Aorta (tissue), 5 donors: ENCODE data around the gene KCNH1. TPM values are rescaled to one million over a fixed set of nuclear protein-coding genes. Genes with fewer than 3 reads are reported as not detected.

ENCODE experiments used
- ATAC-seq: fragments of 200-7000 bp; cut with Tn5 transposase; one replicate; pipeline ENCODE4 v1.9.1; 2022; ENCODE audit warnings: moderate library complexity; ENCODE audit not compliant: low FRiP score
- DNase-seq, 2 donors: peaks; one replicate each; pipeline ENCODE4 v3.0.0-alpha.2; 2020
- H3K27ac ChIP-seq, 2 donors: one replicate each; pipeline ENCODE4 v1.5.1; 2013; ENCODE audit warnings: low read length in 2 of 2, mild to moderate bottlenecking in 2 of 2, moderate library complexity in 2 of 2, control low read depth in 1 of 2, inconsistent platforms in 1 of 2, low read depth in 1 of 2
- H3K27me3 ChIP-seq, 2 donors: one replicate each; pipeline ENCODE4 v1.6.1; 2013; ENCODE audit warnings: control low read depth in 1 of 2, low read length in 1 of 2, mild to moderate bottlenecking in 1 of 2, moderate library complexity in 1 of 2; ENCODE audit not compliant: insufficient read depth in 2 of 2, control insufficient read depth in 1 of 2
- H3K36me3 ChIP-seq, 2 donors: one replicate each; pipeline ENCODE4 v1.6.1; 2013; ENCODE audit warnings: control low read depth in 1 of 2, low read length in 1 of 2, mild to moderate bottlenecking in 1 of 2; ENCODE audit not compliant: insufficient read depth in 2 of 2, control insufficient read depth in 1 of 2
- H3K4me1 ChIP-seq, 2 donors: one replicate each; pipeline ENCODE4 v1.6.1; 2013; ENCODE audit warnings: low read length in 2 of 2, control low read depth in 1 of 2, mild to moderate bottlenecking in 1 of 2, moderate library complexity in 1 of 2; ENCODE audit not compliant: insufficient read depth in 2 of 2, control insufficient read depth in 1 of 2
- H3K4me3 ChIP-seq, 2 donors: one replicate each; pipeline ENCODE4 v1.5.1; 2013; ENCODE audit warnings: low read length in 2 of 2, control low read depth in 1 of 2, mild to moderate bottlenecking in 1 of 2
- H3K9me3 ChIP-seq: one replicate; pipeline ENCODE4 v1.6.1; 2013; ENCODE audit warnings: mild to moderate bottlenecking, low read length; ENCODE audit not compliant: control insufficient read depth
- WGBS, 2 donors: extraction: QIAGEN DNeasy Blood & Tissue Kit; methylation state at CpG; one replicate each; pipeline ENCODE4 v1.1.7; 2013; 5-methylcytosine and 5-hydroxymethylcytosine counted together
- intact Hi-C, 2 donors: fragments of 100-400 bp; cut with DNase I; formaldehyde crosslinking; loops; one replicate each; pipeline versions ENCODE4 v1.14.2 to v1.15.0; 2022
- polyA plus RNA-seq, 2 donors: library from polyadenylated mRNA; stranded (reverse); fragments of 200-250 nt; gene quantifications; one replicate each; pipeline ENCODE4 v1.2.3, GENCODE V29; 2013
- total RNA-seq, 2 donors: library from RNA; stranded (reverse); fragmentation: NEBNext Ultra II Directional; extraction: Animal tissue kit (Norgen Biotek cat#: 25700); gene quantifications; one replicate each; pipeline ENCODE4 v1.2.1, GENCODE V29; 2021
- donor health status: healthy with polysubstance abuse.
- donor health status: Bipolar disorder and iron deficiency.
- donor health status: DM: no; HTN: no; CAD: no.
- donor health status: DM: no; HTN: no; CAD: no.
- donor health status: DM: yes; HTN: yes; CAD: no.

The KCNH1 gene
- total and polyA plus RNA-seq, 4 donors, result 0.03 to 0.96 (median 0.19) TPM; not detected in 1

DNA sequence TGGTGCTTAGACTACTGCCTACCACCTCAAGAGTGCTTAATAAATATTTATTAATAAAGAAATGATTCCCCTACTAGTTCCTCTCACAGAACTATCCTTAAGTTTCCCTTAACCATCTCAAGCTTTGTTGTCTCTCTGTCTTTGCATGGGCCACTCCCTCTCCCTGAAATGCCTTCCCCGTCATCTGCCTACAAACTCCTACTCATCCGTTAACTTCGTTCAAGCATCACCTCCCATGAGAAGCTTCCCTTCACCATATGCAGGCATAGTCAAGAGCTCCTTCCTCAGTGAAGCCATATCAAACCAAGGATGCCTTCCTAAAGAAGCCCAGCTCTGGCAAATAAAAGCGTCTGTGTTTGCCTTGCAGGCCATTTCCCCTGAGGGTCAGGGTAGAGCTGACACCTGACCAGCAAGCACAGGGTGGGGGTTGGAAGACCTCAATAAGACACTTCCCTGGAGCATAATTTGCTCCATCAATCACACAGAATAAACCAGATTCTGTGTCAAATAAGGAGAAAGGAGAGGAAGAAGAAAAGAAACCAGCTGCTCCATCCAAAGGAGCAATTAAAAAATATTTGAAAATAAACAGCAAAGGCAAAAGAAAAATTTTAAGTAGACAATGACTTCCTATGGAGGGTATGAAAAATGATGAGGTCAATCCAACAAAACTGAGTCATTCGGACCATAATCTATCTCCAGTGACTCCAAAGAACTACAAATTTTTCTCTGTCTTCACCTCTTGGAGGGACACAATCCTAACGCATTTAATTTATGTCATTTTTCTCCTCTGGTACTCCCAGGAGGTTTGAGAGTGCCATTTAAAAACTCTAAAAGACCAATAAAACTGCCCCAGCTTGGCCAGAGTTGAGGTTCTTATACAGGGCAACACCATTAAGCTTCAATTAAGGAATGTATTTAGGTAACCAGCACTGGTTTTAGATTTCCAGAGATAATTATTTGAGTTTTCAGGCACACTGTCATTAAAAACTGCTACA, 303.6 kb downstream of the KCNH1 start:
- Histone ChIP-seq H3K4me3 (no peak overlapping the region), H3K4me1 (no peaks in the 10 kb centered on the region), H3K9me3 (no peaks in the 10 kb centered on the region), H3K36me3 (no peaks in the 10 kb centered on the region), H3K27ac (no peak overlapping the region), H3K27me3 (peaks cover 0 to 1% of the 10 kb centered on the region in 2 donors)
- 40 to 42% methylated on average over 6 of the region's 6 CpGs for WGBS, 2 donors
- intact Hi-C loops, result no loop called here
- no peak for DNase-seq
- no peak for ATAC-seq

DNA sequence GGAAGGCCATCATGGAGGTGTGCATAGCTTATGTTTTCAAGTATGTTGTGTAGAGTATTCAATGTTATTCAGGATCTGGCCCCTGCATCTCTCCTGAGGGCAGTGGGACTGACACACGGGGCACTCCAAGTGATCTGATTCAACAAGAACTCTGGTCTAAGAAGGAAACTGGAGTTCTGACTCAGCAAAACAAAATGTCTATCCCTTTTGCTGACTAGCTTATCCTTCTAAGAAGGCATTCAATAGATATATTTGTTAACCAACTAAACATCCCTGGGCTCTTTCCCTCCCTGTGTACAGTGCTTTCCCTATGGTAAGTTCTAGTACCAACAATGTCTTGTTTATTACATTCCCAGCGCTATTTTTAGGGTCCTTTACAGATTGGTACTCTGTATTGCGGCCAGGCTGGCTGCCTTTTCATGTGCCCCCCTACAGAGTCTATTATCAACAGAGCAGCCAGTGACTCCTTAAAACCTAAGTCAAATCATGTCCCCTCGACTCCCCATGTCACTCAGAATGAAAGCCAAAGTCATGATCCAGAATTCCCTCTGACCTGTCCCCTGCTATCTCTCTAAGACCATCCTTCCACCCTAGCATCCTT, 304.9 kb downstream of the KCNH1 start:
- 61 to 68% methylated on average over 4 of the region's 4 CpGs for WGBS, 2 donors
- no peaks in the 10 kb centered on the region for H3K36me3 ChIP-seq
- H3K4me3 ChIP-seq, result no peak overlapping the region
- intact Hi-C loops, result loop anchor here in 1 of 2 donors (10.0 kb wide), 1 partner anchor 294 kb away; no protein-coding TSS in a partner anchor
- ATAC-seq (no peak), DNase-seq (no peak)
- no peaks in the 10 kb centered on the region for H3K4me1 ChIP-seq
- H3K27me3 ChIP-seq, result peaks cover 0 to 1% of the 10 kb centered on the region in 2 donors
- no peaks in the 10 kb centered on the region for H3K9me3 ChIP-seq
- no peak overlapping the region for H3K27ac ChIP-seq

DNA sequence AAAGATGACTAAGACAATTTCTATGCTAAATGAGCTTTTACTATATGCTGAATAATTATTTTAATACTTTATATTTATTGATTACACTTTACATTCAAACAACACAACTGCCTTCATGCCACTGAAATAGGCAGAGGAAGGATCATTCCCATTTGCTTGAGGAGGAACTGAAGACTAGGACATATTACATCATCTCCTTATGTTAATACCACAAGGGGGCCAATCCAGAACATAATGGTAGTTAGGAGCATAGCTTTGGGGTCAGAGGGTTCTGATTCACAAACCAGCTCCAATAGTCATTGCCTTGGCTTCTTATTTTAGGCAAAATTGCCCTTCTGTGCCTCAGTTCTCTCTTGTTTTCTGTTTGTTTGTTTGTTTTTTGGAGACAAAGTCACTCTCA, 306.5 kb downstream of the KCNH1 start:
- no peaks in the 10 kb centered on the region for H3K4me1 ChIP-seq
- intact Hi-C loops, result loop anchor here in 1 of 2 donors (10.0 kb wide), 1 partner anchor 293 kb away; no protein-coding TSS in a partner anchor
- no peaks in the 10 kb centered on the region for H3K36me3 ChIP-seq
- H3K4me3 ChIP-seq, result no peak overlapping the region
- H3K27me3 ChIP-seq, result peaks cover 0 to 1% of the 10 kb centered on the region in 2 donors
- H3K27ac ChIP-seq, result no peak overlapping the region
- DNase-seq (no peak), ATAC-seq (no peak)
- H3K9me3 ChIP-seq, result no peaks in the 10 kb centered on the region

DNA sequence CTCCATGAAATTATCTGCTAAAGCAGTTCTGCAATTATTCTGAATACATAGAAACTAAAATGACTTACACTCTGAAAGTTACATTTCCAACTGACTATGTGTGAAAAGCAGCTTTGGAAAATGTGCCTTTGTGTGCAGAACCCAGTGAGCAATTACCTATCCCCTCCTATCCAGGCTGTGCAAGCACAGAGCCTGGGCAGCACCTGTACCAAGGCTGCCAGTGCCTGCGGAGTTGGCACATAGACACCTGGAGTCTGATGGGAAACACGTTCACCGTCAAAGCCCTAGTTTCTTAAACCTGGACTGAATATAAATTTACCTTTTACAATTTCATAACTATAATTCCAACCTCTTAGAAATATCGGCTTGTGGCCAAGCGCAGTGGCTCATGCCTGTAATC, 307.3 kb downstream of the KCNH1 start:
- DNase-seq (no peak), ATAC-seq (no peak)
- Histone ChIP-seq H3K9me3 (no peaks in the 10 kb centered on the region), H3K27me3 (peaks cover 0 to 1% of the 10 kb centered on the region in 2 donors), H3K27ac (no peak overlapping the region), H3K36me3 (no peaks in the 10 kb centered on the region), H3K4me3 (no peak overlapping the region), H3K4me1 (no peaks in the 10 kb centered on the region)
- intact Hi-C loops, result loop anchor here in 1 of 2 donors (10.0 kb wide), 1 partner anchor 292 kb away; no protein-coding TSS in a partner anchor
- 91 to 93% methylated on average over 5 of the region's 5 CpGs for WGBS, 2 donors

DNA sequence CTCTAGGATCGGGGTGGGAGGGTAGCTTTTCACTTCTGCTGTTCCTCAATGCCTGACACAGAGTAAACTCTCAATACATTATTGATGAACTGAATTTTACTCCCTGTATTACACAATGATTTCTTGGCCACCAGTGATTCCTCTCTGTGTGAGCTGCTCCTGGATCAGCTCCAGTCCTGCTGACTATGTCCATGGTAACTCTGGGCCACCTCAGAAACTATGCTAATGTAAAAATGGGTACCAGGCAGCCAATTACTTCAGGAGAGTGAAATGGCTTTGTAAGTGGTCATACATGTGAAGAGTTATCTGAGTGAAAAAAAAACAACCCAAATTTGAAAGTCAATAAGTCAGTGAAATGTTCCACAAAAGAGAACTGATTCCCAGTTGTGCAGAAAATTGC, 311.0 kb downstream of the KCNH1 start:
- no peaks in the 10 kb centered on the region for H3K9me3 ChIP-seq
- DNase-seq (no peak), ATAC-seq (no peak)
- 58 to 62% methylated on average over 1 of the region's 1 CpG for WGBS, 2 donors
- no peaks in the 10 kb centered on the region for H3K36me3 ChIP-seq
- no peaks in the 10 kb centered on the region for H3K27me3 ChIP-seq
- no peak overlapping the region for H3K4me3 ChIP-seq
- H3K4me1 ChIP-seq, result no peaks in the 10 kb centered on the region
- intact Hi-C loops, result loop anchor here in 1 of 2 donors (10.0 kb wide), 1 partner anchor 288 kb away; no protein-coding TSS in a partner anchor
- no peak overlapping the region for H3K27ac ChIP-seq

DNA sequence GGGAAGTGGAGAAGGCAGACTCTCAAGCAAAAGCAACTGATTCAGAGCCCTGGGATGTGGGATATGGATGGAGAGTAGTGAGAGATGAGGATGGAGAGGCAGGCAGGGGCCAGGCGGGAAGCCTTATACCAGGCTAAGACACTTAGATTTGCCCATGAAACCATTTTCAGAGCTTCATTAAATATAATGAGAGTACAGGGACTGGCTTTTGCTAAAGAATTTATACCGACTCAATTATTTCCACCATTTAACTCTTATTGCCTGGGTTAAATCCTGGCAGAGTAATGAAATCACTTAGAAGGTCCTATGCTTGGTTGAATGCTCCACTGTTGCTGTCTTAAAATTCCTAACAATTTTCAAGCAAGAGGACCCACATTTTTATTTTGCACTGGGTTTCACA, 311.7 kb downstream of the KCNH1 start:
- no peak for DNase-seq
- 43 to 88% methylated on average over 2 of the region's 2 CpGs for WGBS, 2 donors
- no peaks in the 10 kb centered on the region for H3K27me3 ChIP-seq
- H3K27ac ChIP-seq, result no peak overlapping the region
- H3K4me1 ChIP-seq, result no peaks in the 10 kb centered on the region
- no peak for ATAC-seq
- no peak overlapping the region for H3K4me3 ChIP-seq
- H3K9me3 ChIP-seq, result no peaks in the 10 kb centered on the region
- H3K36me3 ChIP-seq, result no peaks in the 10 kb centered on the region
- intact Hi-C loops, result loop anchor here in 1 of 2 donors (10.0 kb wide), 1 partner anchor 287 kb away; no protein-coding TSS in a partner anchor

DNA sequence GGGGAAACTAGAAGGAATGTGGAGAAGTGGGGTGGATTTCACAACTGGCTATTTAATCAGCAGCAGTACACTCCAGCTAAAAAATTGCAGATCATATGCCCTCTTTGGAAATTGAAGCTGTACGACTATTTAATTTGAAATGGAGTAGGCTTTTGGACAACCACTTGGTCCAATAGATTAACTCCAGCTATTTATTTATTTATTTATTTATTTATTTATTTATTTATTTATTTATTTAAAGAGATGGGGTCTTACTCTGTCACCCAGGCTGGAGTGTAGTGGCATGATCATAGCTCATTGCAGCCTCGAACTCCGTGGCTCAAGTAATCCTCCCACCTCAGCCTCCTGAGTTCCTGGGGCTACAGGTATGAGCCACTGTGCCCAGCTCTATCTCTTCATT, 312.3 kb downstream of the KCNH1 start:
- no peaks in the 10 kb centered on the region for H3K36me3 ChIP-seq
- intact Hi-C loops, result loop anchor here in 1 of 2 donors (10.0 kb wide), 1 partner anchor 287 kb away; no protein-coding TSS in a partner anchor
- H3K27me3 ChIP-seq, result no peaks in the 10 kb centered on the region
- H3K9me3 ChIP-seq, result no peaks in the 10 kb centered on the region
- ATAC-seq, result no peak
- no peak overlapping the region for H3K4me3 ChIP-seq
- H3K27ac ChIP-seq, result no peak overlapping the region
- H3K4me1 ChIP-seq, result no peaks in the 10 kb centered on the region
- DNase-seq, result no peak
- 58 to 60% methylated on average over 3 of the region's 3 CpGs for WGBS, 2 donors

DNA sequence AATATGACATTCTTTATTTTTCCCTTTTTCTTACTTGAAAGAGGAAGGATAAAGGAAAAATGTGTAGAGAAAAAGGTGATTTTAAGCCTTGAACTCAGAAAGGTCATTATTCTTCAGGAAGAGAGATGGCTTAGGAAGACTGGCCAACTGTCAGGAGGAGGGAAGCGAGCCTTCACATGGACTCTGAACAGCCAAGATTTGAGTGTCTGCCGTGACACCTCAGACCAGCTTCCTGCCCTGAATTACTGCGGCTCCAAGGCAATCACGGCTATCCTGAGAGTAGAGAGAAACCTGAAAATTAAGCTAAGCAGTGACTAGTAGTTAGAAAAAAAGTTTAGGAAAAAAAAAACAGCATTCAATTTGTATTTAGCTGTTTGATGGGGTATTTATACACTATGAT, 314.7 kb downstream of the KCNH1 start:
- no peak overlapping the region for H3K4me3 ChIP-seq
- H3K9me3 ChIP-seq, result no peaks in the 10 kb centered on the region
- no peak for DNase-seq
- H3K4me1 ChIP-seq, result no peaks in the 10 kb centered on the region
- WGBS, 2 donors, result 55 to 61% methylated on average over 4 of the region's 4 CpGs
- no peaks in the 10 kb centered on the region for H3K36me3 ChIP-seq
- H3K27me3 ChIP-seq, result no peaks in the 10 kb centered on the region
- H3K27ac ChIP-seq, result no peak overlapping the region
- intact Hi-C loops, result no loop called here
- no peak for ATAC-seq
